IPS DF 6.9 (cell line): Measurements from ENCODE around the gene MGMT.

Experiments
- DNase-seq: peaks from one replicate; pipeline ENCODE4 v3.0.0-alpha.2; 2013; ENCODE audit warnings: low read depth, low spot score
- H3K27ac ChIP-seq: one replicate; pipeline ENCODE4 v1.5.1; 2013; ENCODE audit warnings: low read length, control low read depth
- H3K27me3 ChIP-seq: 2 replicates; pipeline ENCODE4 v1.6.1; 2013; ENCODE audit warnings: mild to moderate bottlenecking, low read length; ENCODE audit not compliant: control insufficient read depth, insufficient read depth
- H3K36me3 ChIP-seq: 2 replicates; pipeline ENCODE4 v1.6.1; 2013; ENCODE audit warnings: low read length; ENCODE audit not compliant: control insufficient read depth, insufficient read depth
- H3K4me1 ChIP-seq: 2 replicates; pipeline ENCODE4 v1.6.1; 2013; ENCODE audit warnings: low read length; ENCODE audit not compliant: control insufficient read depth, insufficient read depth
- H3K4me3 ChIP-seq: 2 replicates; pipeline ENCODE4 v1.5.1; 2013; ENCODE audit warnings: mild to moderate bottlenecking, low read length
- H3K9me3 ChIP-seq: 2 replicates; pipeline ENCODE4 v1.6.1; 2013; ENCODE audit warnings: low read length, inconsistent platforms; ENCODE audit not compliant: control insufficient read depth, insufficient read depth
- WGBS: extraction: QIAGEN DNeasy Blood & Tissue Kit; methylation state at CpG from one replicate; pipeline ENCODE4 v1.1.7; 2013; ENCODE audit warnings: mixed read lengths, missing lambda C conversion rate; ENCODE audit not compliant: insufficient read length, insufficient coverage; 5-methylcytosine and 5-hydroxymethylcytosine counted together

The MGMT gene

GRCh38 chr10:129792864-129793263 is 325.8 kb downstream of the MGMT start:
- no peak for DNase-seq
- H3K9me3 ChIP-seq, result no peaks in the 10 kb centered on the region
- no CpG with 5 or more reads among the region's 10 CpGs for WGBS

DNA sequence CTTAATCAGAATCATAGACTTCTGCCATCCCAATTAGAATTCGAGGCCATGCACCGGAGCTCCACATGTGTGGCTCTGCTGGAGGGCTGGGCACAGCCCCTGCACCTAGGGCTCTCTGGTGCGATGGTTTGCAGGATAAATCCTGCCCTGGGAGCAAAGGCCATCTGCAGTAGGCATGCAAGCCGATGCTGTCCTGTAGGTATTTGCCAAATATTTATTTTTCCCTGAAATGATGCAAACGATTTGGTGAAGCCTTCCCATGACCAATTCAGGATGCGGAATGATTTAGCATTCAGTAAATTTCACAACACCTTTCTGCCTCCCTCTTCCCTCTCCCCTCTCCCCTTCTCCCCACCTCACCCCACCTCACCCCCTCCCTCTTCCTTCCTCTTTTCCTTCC is 326.4 kb downstream of the MGMT start:
- H3K4me3 ChIP-seq, result no peak overlapping the region
- DNase-seq, result no peak
- H3K4me1 ChIP-seq, result no peaks in the 10 kb centered on the region
- no peaks in the 10 kb centered on the region for H3K9me3 ChIP-seq
- no peaks in the 10 kb centered on the region for H3K36me3 ChIP-seq
- no peak overlapping the region for H3K27ac ChIP-seq
- H3K27me3 ChIP-seq, result no peaks in the 10 kb centered on the region
- WGBS, result no CpG with 5 or more reads among the region's 6 CpGs

More at GRCh38 chr10:129792864-129793263, 325.8 kb downstream of the MGMT start:
- H3K27ac ChIP-seq, result no peak overlapping the region
- no peaks in the 10 kb centered on the region for H3K4me1 ChIP-seq
- no peaks in the 10 kb centered on the region for H3K36me3 ChIP-seq
- H3K4me3 ChIP-seq, result no peak overlapping the region
- no peaks in the 10 kb centered on the region for H3K27me3 ChIP-seq

GRCh38 chr10:129793996-129794395 is 327.0 kb downstream of the MGMT start:
- no CpG with 5 or more reads among the region's 22 CpGs for WGBS

GRCh38 chr10:129796710-129797420 is 329.8 kb downstream of the MGMT start:
- no peaks in the 10 kb centered on the region for H3K36me3 ChIP-seq
- no CpG with 5 or more reads among the region's 14 CpGs for WGBS
- H3K9me3 ChIP-seq, result no peaks in the 10 kb centered on the region
- no peaks in the 10 kb centered on the region for H3K4me1 ChIP-seq
- H3K27ac ChIP-seq, result no peak overlapping the region
- DNase-seq, result no peak
- H3K4me3 ChIP-seq, result no peak overlapping the region
- H3K27me3 ChIP-seq, result no peaks in the 10 kb centered on the region

More at GRCh38 chr10:129793996-129794395, 327.0 kb downstream of the MGMT start:
- Histone ChIP-seq H3K27ac (no peak overlapping the region), H3K4me1 (no peaks in the 10 kb centered on the region), H3K4me3 (no peak overlapping the region), H3K27me3 (no peaks in the 10 kb centered on the region), H3K36me3 (no peaks in the 10 kb centered on the region), H3K9me3 (no peaks in the 10 kb centered on the region)
- no peak for DNase-seq

GRCh38 chr10:129799942-129800341 is 332.9 kb downstream of the MGMT start:
- H3K9me3 ChIP-seq, result no peaks in the 10 kb centered on the region
- H3K27me3 ChIP-seq, result no peaks in the 10 kb centered on the region
- H3K27ac ChIP-seq, result no peak overlapping the region
- H3K36me3 ChIP-seq, result no peaks in the 10 kb centered on the region
- no peak for DNase-seq
- no CpG with 5 or more reads among the region's 3 CpGs for WGBS
- H3K4me1 ChIP-seq, result no peaks in the 10 kb centered on the region
- H3K4me3 ChIP-seq, result no peak overlapping the region

- Histone ChIP-seq H3K9me3 (no peaks in the 10 kb centered on the region), H3K27ac (no peak overlapping the region), H3K36me3 (no peaks in the 10 kb centered on the region), H3K4me1 (no peaks in the 10 kb centered on the region), H3K4me3 (no peak overlapping the region), H3K27me3 (no peaks in the 10 kb centered on the region)
- WGBS, result no CpG with 5 or more reads among the region's 14 CpGs
- DNase-seq, result no peak
Measured at GRCh38 chr10:129800796-129801340, 333.8 kb downstream of the MGMT start.

- H3K36me3 ChIP-seq, result no peaks in the 10 kb centered on the region
- no CpG with 5 or more reads among the region's 7 CpGs for WGBS
- no peaks in the 10 kb centered on the region for H3K27me3 ChIP-seq
- H3K4me3 ChIP-seq, result no peak overlapping the region
- DNase-seq, result no peak
- no peak overlapping the region for H3K27ac ChIP-seq
- H3K4me1 ChIP-seq, result no peaks in the 10 kb centered on the region
- H3K9me3 ChIP-seq, result no peaks in the 10 kb centered on the region; the same call in 1 of the 2 replicates
Measured at GRCh38 chr10:129807211-129807610, 340.2 kb downstream of the MGMT start.

DNA sequence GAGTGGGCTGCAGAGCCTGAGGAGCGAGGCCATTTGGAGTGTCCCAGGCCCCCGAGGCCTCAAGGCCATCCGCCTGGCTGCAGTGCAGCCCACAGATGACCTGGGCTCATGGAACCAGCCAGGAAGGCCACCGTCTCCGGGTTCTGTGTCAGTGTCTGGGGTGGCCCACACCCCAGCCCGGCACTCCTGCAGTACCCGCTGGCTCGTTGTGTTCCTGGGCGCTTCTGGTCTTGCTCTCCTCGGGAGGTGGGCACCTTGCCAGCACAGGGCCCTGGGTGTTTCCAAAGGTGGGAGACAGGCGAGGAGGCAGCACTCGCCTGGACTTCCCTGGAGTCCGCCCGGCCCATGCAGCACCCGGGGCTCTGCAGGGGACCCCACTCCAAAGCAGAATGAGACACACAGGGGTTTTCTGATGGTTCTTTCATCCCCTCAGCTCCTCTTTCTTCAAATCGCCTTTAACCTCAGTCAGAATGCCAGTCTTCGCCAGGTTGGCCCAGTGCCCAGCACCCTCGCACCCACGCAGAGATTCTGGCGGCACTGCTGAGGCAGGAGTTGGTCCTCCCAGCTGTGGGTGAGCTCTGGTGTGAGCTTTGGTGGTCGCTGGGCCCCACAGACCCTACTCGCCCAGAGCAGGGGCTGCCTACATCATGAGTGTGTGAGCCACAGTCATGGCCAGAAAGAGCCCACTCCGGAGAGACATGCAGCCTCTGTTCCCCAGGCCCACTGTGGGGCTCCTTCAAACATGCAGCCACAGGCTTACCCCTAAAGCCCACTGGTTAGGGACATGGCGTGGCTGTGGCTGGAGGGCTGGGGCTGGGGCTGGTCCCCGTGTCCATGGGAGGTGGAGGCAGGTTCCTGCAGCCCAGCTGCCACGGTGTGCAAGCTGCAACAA is 341.3 kb downstream of the MGMT start:
- WGBS, result no CpG with 5 or more reads among the region's 26 CpGs
- H3K36me3 ChIP-seq, result no peaks in the 10 kb centered on the region
- H3K27ac ChIP-seq, result no peak overlapping the region
- H3K9me3 ChIP-seq, result no peaks in the 10 kb centered on the region; the same call in 1 of the 2 replicates
- H3K27me3 ChIP-seq, result no peaks in the 10 kb centered on the region
- H3K4me3 ChIP-seq, result no peak overlapping the region
- DNase-seq, result no peak
- no peaks in the 10 kb centered on the region for H3K4me1 ChIP-seq

DNA sequence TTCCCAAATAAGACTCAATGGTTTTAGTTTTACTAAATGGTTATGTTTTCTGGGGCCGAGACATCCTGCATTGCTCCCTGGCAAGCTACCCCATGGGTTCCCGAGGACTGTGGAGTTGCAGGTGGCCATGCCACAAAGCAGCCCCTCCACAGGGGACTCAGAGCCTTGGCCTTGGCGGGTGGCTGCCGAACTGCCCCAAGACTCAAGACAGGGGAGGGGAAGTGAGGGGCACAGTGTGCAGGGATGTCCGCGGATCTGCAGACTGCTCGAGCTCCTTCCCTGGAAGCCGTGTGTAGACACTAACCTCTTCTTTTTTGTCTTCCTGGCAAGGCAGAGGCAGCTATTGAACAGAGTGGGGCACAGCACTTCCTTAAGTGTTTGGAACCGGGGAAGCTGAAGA is 342.4 kb downstream of the MGMT start:
- Histone ChIP-seq H3K9me3 (no peaks in the 10 kb centered on the region; the same call in 1 of the 2 replicates), H3K27ac (no peak overlapping the region), H3K4me1 (no peaks in the 10 kb centered on the region), H3K4me3 (no peak overlapping the region), H3K27me3 (no peaks in the 10 kb centered on the region), H3K36me3 (no peaks in the 10 kb centered on the region)
- WGBS, result no CpG with 5 or more reads among the region's 9 CpGs
- no peak for DNase-seq

- Histone ChIP-seq H3K9me3 (no peaks in the 10 kb centered on the region; the same call in 1 of the 2 replicates), H3K27me3 (no peaks in the 10 kb centered on the region), H3K27ac (no peak overlapping the region), H3K36me3 (no peaks in the 10 kb centered on the region), H3K4me1 (no peaks in the 10 kb centered on the region), H3K4me3 (no peak overlapping the region)
- WGBS, result no CpG with 5 or more reads among the region's 13 CpGs
- DNase-seq, result no peak
Measured at GRCh38 chr10:129809841-129810240, 342.8 kb downstream of the MGMT start.
